HEK293T (cell line): Measurements from ENCODE around the gene MGAT2.

Experiments used
- FOXA1 ChIP-seq: fragments of 450-650 bp; IDR thresholded peaks from 2 replicates; pipeline ENCODE4 v1.6.1; 2016; ENCODE audit warnings: mild to moderate bottlenecking
- SUZ12 ChIP-seq: fragments of 450-650 bp; IDR thresholded peaks from 2 replicates; pipeline ENCODE4 v1.6.1; 2016; ENCODE audit warnings: mild to moderate bottlenecking

GRCh38 chr14:49585803-49586672 lies 34.6 kb upstream of the MGAT2 start, which contains the start of gene RPS29:
- TF ChIP-seq SUZ12 (no peak), FOXA1 (no peak)
